Activated CD4-positive, alpha-beta T cell treated with anti-CD3 and anti-CD28 coated beads, Interleukin-2, amount 50 U/mL, for 48 hours (primary cell): Measurements from ENCODE around the gene NUB1.

Experiments used
- DNase-seq, 2 experiments: peaks; one replicate each; pipeline ENCODE4 v3.0.0-alpha.2; 2020

Gene NUB1

GRCh38 chr7:151379193-151379520 is 37.5 kb downstream of the NUB1 start:
- DNase-seq: no peak

GRCh38 chr7:151379534-151380198 is 38.1 kb downstream of the NUB1 start:
- DNase-seq: no peak

- DNase-seq: no peak
Measured at GRCh38 chr7:151380199-151381097, 38.8 kb downstream of the NUB1 start.

GRCh38 chr7:151381098-151381347 is 39.4 kb downstream of the NUB1 start:
- no peak for DNase-seq

- peak; percentile 15 for DNase-seq
Measured at GRCh38 chr7:151381348-151382078, 39.9 kb downstream of the NUB1 start.

- peak; percentile 15 to 17 for DNase-seq
Measured at GRCh38 chr7:151382079-151382885, 40.7 kb downstream of the NUB1 start.

GRCh38 chr7:151383638-151384351 is 42.2 kb downstream of the NUB1 start:
- DNase-seq: no peak

GRCh38 chr7:151384352-151384697 is 42.7 kb downstream of the NUB1 start:
- DNase-seq: no peak

- no peak for DNase-seq
Measured at GRCh38 chr7:151384776-151385625, 43.4 kb downstream of the NUB1 start.

- DNase-seq: no peak
Measured at GRCh38 chr7:151385626-151386300, 44.2 kb downstream of the NUB1 start.

GRCh38 chr7:151386301-151387160 is 44.9 kb downstream of the NUB1 start:
- DNase-seq: no peak

GRCh38 chr7:151387161-151388006 is 45.8 kb downstream of the NUB1 start:
- no peak for DNase-seq

- no peak for DNase-seq
Measured at GRCh38 chr7:151388007-151388297, 46.3 kb downstream of the NUB1 start.

- no peak for DNase-seq
Measured at GRCh38 chr7:151388430-151388829, 46.8 kb downstream of the NUB1 start.

- no peak for DNase-seq
Measured at GRCh38 chr7:151389096-151389767, 47.6 kb downstream of the NUB1 start.

- DNase-seq: no peak
Measured at GRCh38 chr7:151389768-151390597, 48.4 kb downstream of the NUB1 start.

GRCh38 chr7:151390598-151391357 is 49.2 kb downstream of the NUB1 start:
- no peak for DNase-seq
